ENCODE data around the gene ZFP36.

DNA sequence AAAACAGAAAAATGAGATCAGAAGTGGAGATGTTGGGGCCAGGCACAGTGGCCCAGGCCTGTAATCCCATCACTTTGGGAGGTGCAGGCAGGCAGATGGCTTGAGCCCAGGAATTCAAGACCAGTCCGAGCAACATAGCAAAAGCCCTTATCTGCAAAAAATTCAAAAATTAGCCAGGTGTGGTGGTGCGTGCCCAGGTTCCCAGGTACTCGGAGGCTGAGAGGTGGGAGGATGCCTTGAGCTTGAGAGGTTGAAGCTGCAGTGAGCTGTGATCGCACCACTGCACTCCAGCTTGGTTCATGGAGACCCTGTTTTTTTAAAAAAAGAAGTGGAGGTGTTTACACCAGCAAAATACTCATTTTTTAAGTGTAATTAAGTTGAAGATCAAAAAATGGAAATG is 6.6 kb upstream of the ZFP36 start:
- TF ChIP-seq, protein P1, sequence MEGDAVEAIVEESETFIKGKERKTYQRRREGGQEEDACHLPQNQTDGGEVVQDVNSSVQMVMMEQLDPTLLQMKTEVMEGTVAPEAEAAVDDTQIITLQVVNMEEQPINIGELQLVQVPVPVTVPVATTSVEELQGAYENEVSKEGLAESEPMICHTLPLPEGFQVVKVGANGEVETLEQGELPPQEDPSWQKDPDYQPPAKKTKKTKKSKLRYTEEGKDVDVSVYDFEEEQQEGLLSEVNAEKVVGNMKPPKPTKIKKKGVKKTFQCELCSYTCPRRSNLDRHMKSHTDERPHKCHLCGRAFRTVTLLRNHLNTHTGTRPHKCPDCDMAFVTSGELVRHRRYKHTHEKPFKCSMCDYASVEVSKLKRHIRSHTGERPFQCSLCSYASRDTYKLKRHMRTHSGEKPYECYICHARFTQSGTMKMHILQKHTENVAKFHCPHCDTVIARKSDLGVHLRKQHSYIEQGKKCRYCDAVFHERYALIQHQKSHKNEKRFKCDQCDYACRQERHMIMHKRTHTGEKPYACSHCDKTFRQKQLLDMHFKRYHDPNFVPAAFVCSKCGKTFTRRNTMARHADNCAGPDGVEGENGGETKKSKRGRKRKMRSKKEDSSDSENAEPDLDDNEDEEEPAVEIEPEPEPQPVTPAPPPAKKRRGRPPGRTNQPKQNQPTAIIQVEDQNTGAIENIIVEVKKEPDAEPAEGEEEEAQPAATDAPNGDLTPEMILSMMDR (conservative IDR thresholded peaks at IDR 0.05), result no peak
- no peak for TF ChIP-seq EZH2 (IDR thresholded peaks at IDR 0.05; ENCODE audit: low read depth)
